22Rv1 (cell line): ENCODE results near the gene PRRT1B.
"Not testable (repeated sequence)": the region's sequence is repeated elsewhere in the genome, so short reads cannot be mapped to it uniquely, and the experiment has no call there.

Experiments used
- ZFX ChIP-seq: fragments of 450-650 bp; IDR thresholded peaks from 2 replicates; pipeline ENCODE4 v1.6.1; 2017; ENCODE audit warnings: antibody characterized with exemption, borderline replicate concordance
- TF ChIP-seq, protein P1 (sequence below): fragments of 450-650 bp; IDR thresholded peaks from 2 replicates; pipeline ENCODE4 v1.5.1; 2017; ENCODE audit warnings: mild to moderate bottlenecking

DNA sequence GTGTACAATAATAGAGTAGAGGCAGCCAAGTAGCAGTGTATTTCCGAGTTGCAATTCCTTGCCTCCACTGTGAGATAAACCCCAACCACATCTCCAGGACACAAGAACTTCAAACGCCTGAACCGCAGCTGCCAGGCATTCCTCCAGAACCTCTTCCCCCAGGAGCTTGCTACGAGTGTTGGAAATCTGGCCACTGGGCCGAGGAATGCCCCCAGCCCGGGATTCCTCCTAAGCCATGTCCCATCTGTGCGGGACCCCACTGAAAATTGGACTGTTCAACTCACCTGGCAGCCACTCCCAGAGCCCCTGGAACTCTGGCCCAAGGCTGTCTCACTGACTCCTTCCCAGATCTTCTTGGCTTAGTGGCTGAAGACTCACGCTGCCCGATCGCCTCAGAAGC lies 3.9 kb downstream of the PRRT1B start:
- TF ChIP-seq, protein P1, sequence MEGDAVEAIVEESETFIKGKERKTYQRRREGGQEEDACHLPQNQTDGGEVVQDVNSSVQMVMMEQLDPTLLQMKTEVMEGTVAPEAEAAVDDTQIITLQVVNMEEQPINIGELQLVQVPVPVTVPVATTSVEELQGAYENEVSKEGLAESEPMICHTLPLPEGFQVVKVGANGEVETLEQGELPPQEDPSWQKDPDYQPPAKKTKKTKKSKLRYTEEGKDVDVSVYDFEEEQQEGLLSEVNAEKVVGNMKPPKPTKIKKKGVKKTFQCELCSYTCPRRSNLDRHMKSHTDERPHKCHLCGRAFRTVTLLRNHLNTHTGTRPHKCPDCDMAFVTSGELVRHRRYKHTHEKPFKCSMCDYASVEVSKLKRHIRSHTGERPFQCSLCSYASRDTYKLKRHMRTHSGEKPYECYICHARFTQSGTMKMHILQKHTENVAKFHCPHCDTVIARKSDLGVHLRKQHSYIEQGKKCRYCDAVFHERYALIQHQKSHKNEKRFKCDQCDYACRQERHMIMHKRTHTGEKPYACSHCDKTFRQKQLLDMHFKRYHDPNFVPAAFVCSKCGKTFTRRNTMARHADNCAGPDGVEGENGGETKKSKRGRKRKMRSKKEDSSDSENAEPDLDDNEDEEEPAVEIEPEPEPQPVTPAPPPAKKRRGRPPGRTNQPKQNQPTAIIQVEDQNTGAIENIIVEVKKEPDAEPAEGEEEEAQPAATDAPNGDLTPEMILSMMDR, result not testable (repeated sequence)
- TF ChIP-seq ZFX, result not testable (repeated sequence)
